ENCODE results near the gene LRBA. TPM values are rescaled to one million over a fixed set of nuclear protein-coding genes. Genes with fewer than 3 reads are reported as not detected.

Gene LRBA
- total and polyA plus RNA-seq, 2 of the 4 experiments (the other 2 are of a cell fraction) = 10.2 to 51.6 TPM

DNA sequence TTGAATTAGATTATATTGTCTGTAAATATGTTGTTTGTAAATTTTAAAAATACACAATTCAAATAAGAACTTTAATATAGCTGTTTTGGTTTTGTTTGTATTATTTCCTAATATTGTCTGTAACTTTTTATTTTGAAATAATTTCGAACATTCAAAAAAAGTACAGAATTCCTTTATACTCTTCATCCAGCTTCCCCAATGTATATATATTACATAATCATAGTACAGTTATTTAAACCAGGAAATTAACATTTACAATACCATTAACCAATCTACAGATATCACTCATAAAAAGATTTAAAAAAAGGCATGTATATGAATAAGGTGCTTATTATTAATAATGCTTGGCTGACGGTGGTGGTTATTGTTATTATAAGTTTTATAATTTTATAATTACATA, 84.1 kb downstream of the LRBA start:
- intact Hi-C loops (cut with micrococcal nuclease) = loop anchor here (1.0 kb wide), 1 partner anchor 23 kb away; no protein-coding TSS in a partner anchor
- no peak for ATAC-seq (ENCODE audit: low read depth)
- WGBS, 2 experiments (ENCODE audit: extremely low coverage in 2 of 2, insufficient read length in 1 of 2) = no CpG with 5 or more reads among the region's 2 CpGs
- Histone ChIP-seq H3K79me1 (ENCODE audit: low read depth in 1 of 2, low read length in 2 of 2) (no peaks in the 10 kb centered on the region; a peak in 1 of 4 replicates), H3K23ac (ENCODE audit: low read depth, low read length) (no peak overlapping the region), H3K9me3 (ENCODE audit: control insufficient read depth, insufficient read depth, low read length) (no peaks in the 10 kb centered on the region), H3K4me1 (ENCODE audit: control insufficient read depth, insufficient read depth, low read length) (no peaks in the 10 kb centered on the region), H3K4ac (ENCODE audit: low read depth, low read length) (no peak overlapping the region), H2AK9ac (replicated peaks; ENCODE audit: low read depth, low read length, poor library complexity) (no peak overlapping the region), H3K9ac (ENCODE audit: low read depth, low read length) (no peak overlapping the region), H2AFZ (replicated peaks; ENCODE audit: low read length, poor library complexity) (no peak overlapping the region), H3K4me3 (ENCODE audit: insufficient read depth, low read depth, low read length) (no peak overlapping the region), H3K9me1 (ENCODE audit: insufficient read depth, low read length) (no peaks in the 10 kb centered on the region; the same call in 1 of the 2 replicates), H4K5ac (ENCODE audit: low read depth, low read length) (no peak overlapping the region), H4K91ac (ENCODE audit: insufficient read depth, low read depth, low read length) (no peak overlapping the region), H3K4me2 (ENCODE audit: low read depth, low read length) (no peak overlapping the region), H3K18ac (ENCODE audit: low read depth, low read length) (no peak overlapping the region), H2BK15ac (ENCODE audit: low read depth, low read length) (no peak overlapping the region), H2BK20ac (ENCODE audit: low read depth, low read length) (no peak overlapping the region), H4K8ac (ENCODE audit: low read depth in 2 of 2, low read length in 2 of 2) (no peak overlapping the region), H3K27me3 (ENCODE audit: control insufficient read depth, insufficient read depth, low read length) (no peaks in the 10 kb centered on the region), H3K27ac (ENCODE audit: insufficient read depth, low read length) (no peak overlapping the region), H2AK5ac (ENCODE audit: low read depth, low read length) (no peak overlapping the region), H2BK5ac (ENCODE audit: low read depth, low read length, poor library complexity, severe bottlenecking) (no peak overlapping the region), H4K20me1 (ENCODE audit: insufficient read depth, low read length) (no peaks in the 10 kb centered on the region), H3K56ac (ENCODE audit: extremely low read depth, insufficient read depth, low read length) (no peak overlapping the region), H3K36me3 (ENCODE audit: control insufficient read depth, insufficient read depth, low read length) (no peaks in the 10 kb centered on the region), H3K14ac (replicated peaks; ENCODE audit: low read depth, low read length) (no peak overlapping the region), H2BK120ac (ENCODE audit: low read depth, low read length) (no peak overlapping the region)
- no peak for TF ChIP-seq FOS (IDR thresholded peaks at IDR 0.05; ENCODE audit: low read depth, low read length)
- TF ChIP-seq MAFK (IDR thresholded peaks at IDR 0.05; ENCODE audit: low read depth, low read length) = no peak
- TF ChIP-seq SMC3 (IDR thresholded peaks at IDR 0.05; ENCODE audit: low read depth, low read length) = no peak
- in situ Hi-C loops (cut with MboI; ENCODE audit: low sequenced_read_pairs) = no loop called here
- dilution Hi-C loops (cut with HindIII; ENCODE audit: low sequenced_read_pairs, unreplicated experiment) = no loop called here
- ChIA-PET POLR2A (ENCODE audit: unreplicated experiment) (no interaction called here), CTCF (interaction anchor here (0.5 kb wide), 1 partner anchor 83 kb away, joined by 3 read pairs; no protein-coding TSS in a partner anchor)
- DNase-seq = no peak
- no TSS peak for BruUV-seq (replicated peaks)
